SK-N-SH (cell line): Measurements from ENCODE around the gene PRKCH. TPM values are rescaled to one million over a fixed set of nuclear protein-coding genes. Genes with fewer than 3 reads are reported as not detected.
A peak's percentile ranks its signal among the peaks of the same experiment; 100 is the strongest.

ENCODE experiments used
- CTCF ChIA-PET: fragments of 300-600, 350-600 bp; formaldehyde crosslinking; extraction: SDS; loops from one replicate; lab custom pipeline; 2021; lab: Yijun Ruan, JAX
- POLR2A ChIA-PET: fragments of 350-600 bp; sonication (Branson Sonifier 250); formaldehyde crosslinking; extraction: SDS; loops from one replicate; lab custom pipeline; 2020; ENCODE audit warnings: antibody characterized with exemption, inconsistent platforms; lab: Yijun Ruan, JAX
- DNase-seq: peaks from one replicate; pipeline ENCODE4 v3.0.0; 2012
- H2AFZ ChIP-seq: fragments of 200-600 bp; sonication (generic); 2 replicates; pipeline ENCODE4 v1.8.1; 2016; ENCODE audit warnings: antibody characterized with exemption, mild to moderate bottlenecking, low read depth
- H3F3A ChIP-seq: fragments of 200-600 bp; sonication (generic); replicated peaks from 2 replicates; pipeline ENCODE3; 2016; ENCODE audit warnings: antibody characterized with exemption, mild to moderate bottlenecking; ENCODE audit not compliant: insufficient read depth
- H3K27ac ChIP-seq, 2 experiments: fragments of 200-500 bp in 1 of 2; fragments of 200-600 bp in 1 of 2; sonication (Bioruptor generic) in 1 of 2; sonication (generic), shearing (Covaris generic) in 1 of 2; 2 replicates each; pipeline versions ENCODE4 v1.5.1 to v1.6.1; 2014 to 2016; ENCODE audit warnings: low read depth in 2 of 2, inconsistent platforms in 1 of 2, low read length in 1 of 2, mild to moderate bottlenecking in 1 of 2, mixed read lengths in 1 of 2
- H3K27me3 ChIP-seq: fragments of 200-600 bp; sonication (generic), shearing (Covaris generic); 2 replicates; pipeline ENCODE4 v1.6.1; 2016; ENCODE audit warnings: mixed run types; ENCODE audit not compliant: insufficient read depth
- H3K36me3 ChIP-seq, 2 experiments: fragments of 200-500 bp in 1 of 2; fragments of 200-600 bp in 1 of 2; sonication (Bioruptor generic) in 1 of 2; sonication (generic) in 1 of 2; replicated peaks in 1 of 2; 2 replicates each; pipeline versions ENCODE3 to v1.5.1; 2014 to 2016; ENCODE audit warnings: low read length in 1 of 2, mild to moderate bottlenecking in 1 of 2; ENCODE audit not compliant: insufficient read depth in 2 of 2, control insufficient read depth in 1 of 2
- H3K4me1 ChIP-seq, 2 experiments: fragments of 200-500 bp in 1 of 2; fragments of 200-600 bp in 1 of 2; sonication (Bioruptor generic) in 1 of 2; sonication (generic), shearing (Covaris generic) in 1 of 2; 2 replicates each; pipeline versions ENCODE4 v1.5.1 to v1.6.1; 2014 to 2016; ENCODE audit warnings: low read depth in 1 of 2, low read length in 1 of 2, mixed run types in 1 of 2; ENCODE audit not compliant: insufficient read depth in 2 of 2, control insufficient read depth in 1 of 2
- H3K4me2 ChIP-seq: fragments of 200-600 bp; sonication (generic), shearing (Covaris generic); 2 replicates; pipeline ENCODE4 v1.6.1; 2017; ENCODE audit warnings: mixed run types
- H3K4me3 ChIP-seq, 2 experiments: fragments of 200-500 bp in 1 of 2; fragments of 200-600 bp in 1 of 2; sonication (Bioruptor generic) in 1 of 2; sonication (generic), shearing (Covaris generic) in 1 of 2; 2 replicates each; pipeline versions ENCODE4 v1.5.1 to v1.8.1; 2014 to 2016; ENCODE audit warnings: low read depth in 2 of 2, inconsistent platforms in 1 of 2, low read length in 1 of 2, mild to moderate bottlenecking in 1 of 2, mixed read lengths in 1 of 2, moderate library complexity in 1 of 2
- H3K79me2 ChIP-seq: fragments of 200-600 bp; sonication (generic); 2 replicates; pipeline ENCODE4 v1.8.1; 2017; ENCODE audit warnings: mild to moderate bottlenecking; ENCODE audit not compliant: insufficient read depth
- H3K9ac ChIP-seq: fragments of 200-600 bp; sonication (generic); 2 replicates; pipeline ENCODE4 v1.6.1; 2017; ENCODE audit warnings: mixed run types
- H3K9me2 ChIP-seq: fragments of 200-600 bp; sonication (generic); 2 replicates; pipeline ENCODE4 v1.6.1; 2017; ENCODE audit warnings: mixed run types
- H3K9me3 ChIP-seq: fragments of 200-600 bp; sonication (generic); 2 replicates; pipeline ENCODE4 v1.6.1; 2017; ENCODE audit warnings: mixed run types, mild to moderate bottlenecking, moderate library complexity
- H4K20me1 ChIP-seq: fragments of 200-600 bp; sonication (generic); 2 replicates; pipeline ENCODE4 v1.6.1; 2017; ENCODE audit warnings: mild to moderate bottlenecking, mixed run types; ENCODE audit not compliant: insufficient read depth
- ELF1 ChIP-seq: IDR thresholded peaks from 2 replicates; pipeline ENCODE4 v1.4.0; 2012
- FOXJ3 ChIP-seq: sonication (generic); formaldehyde crosslinking; IDR thresholded peaks from 2 replicates; pipeline ENCODE4 v1.5.1; 2020; ENCODE audit warnings: mild to moderate bottlenecking, missing genetic modification reagents
- GABPA ChIP-seq: IDR thresholded peaks from 2 replicates; pipeline ENCODE4 v1.4.0; 2012; ENCODE audit warnings: low read depth, mild to moderate bottlenecking
- GATA2 ChIP-seq: sonication (generic); formaldehyde crosslinking; IDR thresholded peaks from 2 replicates; pipeline ENCODE4 v1.5.0; 2020; ENCODE audit warnings: mild to moderate bottlenecking, missing genetic modification reagents
- JUND ChIP-seq: IDR thresholded peaks from 2 replicates; pipeline ENCODE4 v1.4.0; 2012
- MXI1 ChIP-seq: IDR thresholded peaks from 2 replicates; pipeline ENCODE4 v1.6.1; 2012; ENCODE audit warnings: mild to moderate bottlenecking, low read depth, low read length, improper control_type of control experiment
- NRF1 ChIP-seq: IDR thresholded peaks from 2 replicates; pipeline ENCODE4 v1.6.1; 2012; ENCODE audit warnings: low read depth, mild to moderate bottlenecking, low read length
- RXRA ChIP-seq: IDR thresholded peaks from 2 replicates; pipeline ENCODE4 v1.4.0; 2012; ENCODE audit warnings: low read depth, mild to moderate bottlenecking, borderline replicate concordance
- SMC3 ChIP-seq: IDR thresholded peaks from 2 replicates; pipeline ENCODE4 v1.6.1; 2012; ENCODE audit warnings: low read depth, low read length, improper control_type of control experiment
- TAF1 ChIP-seq: IDR thresholded peaks from 2 replicates; pipeline ENCODE4 v1.6.1; 2012; ENCODE audit warnings: low read depth, mild to moderate bottlenecking, low read length, moderate library complexity, borderline replicate concordance
- TCF12 ChIP-seq: IDR thresholded peaks from 2 replicates; pipeline ENCODE4 v1.4.0; 2012
- YY1 ChIP-seq: IDR thresholded peaks from 2 replicates; pipeline ENCODE4 v1.4.0; 2012; ENCODE audit warnings: low read depth, mild to moderate bottlenecking
- WGBS: methylation state at CpG from one replicate; pipeline ENCODE4 v1.1.6; 2017; ENCODE audit warnings: low lambda C conversion rate; 5-methylcytosine and 5-hydroxymethylcytosine counted together
- polyA plus RNA-seq, 3 experiments: library from polyadenylated mRNA; depleted of rRNA; stranded (reverse); fragments of >200 nt; gene quantifications; 2 replicates each; pipeline ENCODE4 v1.2.3, GENCODE V29; 2012
- TF ChIP-seq, protein P1 (sequence below): IDR thresholded peaks from 2 replicates; pipeline ENCODE4 v1.4.0; 2012; ENCODE audit warnings: low read depth, borderline replicate concordance
- TF ChIP-seq, protein P2 (sequence below): IDR thresholded peaks from 2 replicates; pipeline ENCODE4 v1.4.0; 2012; ENCODE audit warnings: low read depth
- TF ChIP-seq, protein P3 (sequence below): IDR thresholded peaks from 2 replicates; pipeline ENCODE4; 2012
- TF ChIP-seq, protein P4 (sequence below): IDR thresholded peaks from 2 replicates; pipeline ENCODE4 v1.4.0; 2012; ENCODE audit warnings: low read depth, borderline replicate concordance

The PRKCH gene
- polyA plus RNA-seq, 1 of the 3 experiments (the other 2 are of a cell fraction), result 4.2 TPM

DNA sequence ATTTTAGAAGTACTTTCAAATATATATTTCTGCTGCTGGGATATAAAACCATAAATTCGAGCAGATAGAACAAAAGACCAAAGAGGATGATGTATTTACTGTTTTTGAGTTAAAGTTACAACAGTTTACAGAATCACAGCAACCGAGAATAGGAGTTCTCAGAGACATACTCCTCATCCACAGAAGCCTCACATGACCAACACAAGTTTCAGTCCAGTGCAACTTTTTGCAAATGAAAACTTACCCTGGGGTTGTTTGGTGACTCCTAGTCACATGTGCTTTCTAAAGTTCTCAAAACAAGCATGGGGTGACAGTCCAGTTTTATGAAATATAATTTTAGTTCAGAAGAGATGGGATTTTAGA is 117.1 kb downstream of the PRKCH start:
- peak overlapping the region; percentile 17; the same call in 1 of the 2 replicates for H2AFZ ChIP-seq
- 55% methylated on average over 2 of the region's 2 CpGs for WGBS
- no peak overlapping the region for H3K4me2 ChIP-seq
- no peaks in the 10 kb centered on the region for H3K79me2 ChIP-seq
- no peaks in the 10 kb centered on the region for H3K36me3 ChIP-seq
- no peak overlapping the region for H3K4me3 ChIP-seq
- no peaks in the 10 kb centered on the region for H3K9me2 ChIP-seq
- H3F3A ChIP-seq, result no peaks in the 10 kb centered on the region
- no peak overlapping the region for H3K9ac ChIP-seq
- DNase-seq, result no peak
- no peaks in the 10 kb centered on the region for H4K20me1 ChIP-seq
- TF ChIP-seq FOXJ3 (CRISPR knock-in tag) (no peak), NRF1 (no peak), MXI1 (no peak), RXRA (no peak), GATA2 (CRISPR knock-in tag) (no peak), GABPA (no peak), YY1 (no peak), SMC3 (no peak), TAF1 (no peak), JUND (no peak), ELF1 (no peak), TCF12 (no peak)
- TF ChIP-seq, protein P1, sequence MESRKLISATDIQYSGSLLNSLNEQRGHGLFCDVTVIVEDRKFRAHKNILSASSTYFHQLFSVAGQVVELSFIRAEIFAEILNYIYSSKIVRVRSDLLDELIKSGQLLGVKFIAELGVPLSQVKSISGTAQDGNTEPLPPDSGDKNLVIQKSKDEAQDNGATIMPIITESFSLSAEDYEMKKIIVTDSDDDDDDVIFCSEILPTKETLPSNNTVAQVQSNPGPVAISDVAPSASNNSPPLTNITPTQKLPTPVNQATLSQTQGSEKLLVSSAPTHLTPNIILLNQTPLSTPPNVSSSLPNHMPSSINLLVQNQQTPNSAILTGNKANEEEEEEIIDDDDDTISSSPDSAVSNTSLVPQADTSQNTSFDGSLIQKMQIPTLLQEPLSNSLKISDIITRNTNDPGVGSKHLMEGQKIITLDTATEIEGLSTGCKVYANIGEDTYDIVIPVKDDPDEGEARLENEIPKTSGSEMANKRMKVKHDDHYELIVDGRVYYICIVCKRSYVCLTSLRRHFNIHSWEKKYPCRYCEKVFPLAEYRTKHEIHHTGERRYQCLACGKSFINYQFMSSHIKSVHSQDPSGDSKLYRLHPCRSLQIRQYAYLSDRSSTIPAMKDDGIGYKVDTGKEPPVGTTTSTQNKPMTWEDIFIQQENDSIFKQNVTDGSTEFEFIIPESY, result no peak
- TF ChIP-seq, protein P2, sequence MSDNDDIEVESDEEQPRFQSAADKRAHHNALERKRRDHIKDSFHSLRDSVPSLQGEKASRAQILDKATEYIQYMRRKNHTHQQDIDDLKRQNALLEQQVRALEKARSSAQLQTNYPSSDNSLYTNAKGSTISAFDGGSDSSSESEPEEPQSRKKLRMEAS, result no peak
- TF ChIP-seq, protein P3, sequence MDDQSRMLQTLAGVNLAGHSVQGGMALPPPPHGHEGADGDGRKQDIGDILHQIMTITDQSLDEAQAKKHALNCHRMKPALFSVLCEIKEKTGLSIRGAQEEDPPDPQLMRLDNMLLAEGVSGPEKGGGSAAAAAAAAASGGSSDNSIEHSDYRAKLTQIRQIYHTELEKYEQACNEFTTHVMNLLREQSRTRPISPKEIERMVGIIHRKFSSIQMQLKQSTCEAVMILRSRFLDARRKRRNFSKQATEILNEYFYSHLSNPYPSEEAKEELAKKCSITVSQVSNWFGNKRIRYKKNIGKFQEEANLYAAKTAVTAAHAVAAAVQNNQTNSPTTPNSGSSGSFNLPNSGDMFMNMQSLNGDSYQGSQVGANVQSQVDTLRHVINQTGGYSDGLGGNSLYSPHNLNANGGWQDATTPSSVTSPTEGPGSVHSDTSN, result no peak
- TF ChIP-seq, protein P4, sequence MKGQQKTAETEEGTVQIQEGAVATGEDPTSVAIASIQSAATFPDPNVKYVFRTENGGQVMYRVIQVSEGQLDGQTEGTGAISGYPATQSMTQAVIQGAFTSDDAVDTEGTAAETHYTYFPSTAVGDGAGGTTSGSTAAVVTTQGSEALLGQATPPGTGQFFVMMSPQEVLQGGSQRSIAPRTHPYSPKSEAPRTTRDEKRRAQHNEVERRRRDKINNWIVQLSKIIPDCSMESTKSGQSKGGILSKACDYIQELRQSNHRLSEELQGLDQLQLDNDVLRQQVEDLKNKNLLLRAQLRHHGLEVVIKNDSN, result no peak
- H3K9me3 ChIP-seq, result no peaks in the 10 kb centered on the region
- POLR2A ChIA-PET, result no interaction called here
- CTCF ChIA-PET, result interaction anchor here (1.0 kb wide), 1 partner anchor 10 kb away, joined by 3 read pairs; no protein-coding TSS in a partner anchor
- no peak overlapping the region for H3K27ac ChIP-seq
- no peaks in the 10 kb centered on the region for H3K27me3 ChIP-seq
- H3K4me1 ChIP-seq, result peaks cover 0 to 23% of the 10 kb centered on the region in 2 experiments; a peak in 1 of 4 replicates
